K562 (cell line): ENCODE data around the gene CCM2. TPM values are rescaled to one million over a fixed set of nuclear protein-coding genes. Genes with fewer than 3 reads are reported as not detected.
A peak's percentile ranks its signal among the peaks of the same experiment; 100 is the strongest.

Experiments
- EGR1 ChIP-seq: fragments of 450-650 bp; conservative IDR thresholded peaks from 2 replicates; pipeline ENCODE4 v1.6.1; 2017; ENCODE audit warnings: mild to moderate bottlenecking
- GMEB1 ChIP-seq: fragments of 250-450 bp; sonication (Bioruptor Pico); IDR thresholded peaks from 2 replicates; pipeline ENCODE4 v1.4.0; 2020; ENCODE audit warnings: mild to moderate bottlenecking
- HCFC1 ChIP-seq: IDR thresholded peaks from 2 replicates; pipeline ENCODE4 v1.6.1; 2012; ENCODE audit warnings: low read depth, low read length, improper control_type of control experiment
- KHSRP ChIP-seq: fragments of 450-650 bp; IDR thresholded peaks from 2 replicates; pipeline ENCODE4 v1.6.1; 2017
- SIN3A ChIP-seq, 2 experiments: fragments of 150-350 bp in 1 of 2; IDR thresholded peaks; 2 replicates each; pipeline ENCODE4 v1.6.1; 2011 to 2016; ENCODE audit warnings: borderline replicate concordance in 2 of 2, low read depth in 2 of 2, low read length in 2 of 2, mild to moderate bottlenecking in 2 of 2, moderate library complexity in 2 of 2; ENCODE audit not compliant: control insufficient read depth in 1 of 2
- SMAD2 ChIP-seq: fragments of 150-350 bp; IDR thresholded peaks from 2 replicates; pipeline ENCODE4 v1.6.1; 2014; ENCODE audit warnings: low read depth, mild to moderate bottlenecking, low read length
- SNRNP70 ChIP-seq: fragments of 200-400 bp; formaldehyde crosslinking; optimal IDR thresholded peaks from 2 replicates; pipeline ENCODE3; 2017; ENCODE audit warnings: low read depth, low read length
- TFE3 ChIP-seq: fragments of 450-650 bp; formaldehyde crosslinking; IDR thresholded peaks from 2 replicates; pipeline ENCODE4 v1.4.0; 2020; ENCODE audit warnings: mild to moderate bottlenecking, mixed read lengths
- ZBTB17 ChIP-seq: fragments of 450-650 bp; formaldehyde crosslinking; IDR thresholded peaks from 2 replicates; pipeline ENCODE4 v1.4.0; 2020; ENCODE audit warnings: mild to moderate bottlenecking
- ZNF324 ChIP-seq: fragments of 250-450 bp; sonication (Bioruptor Pico); IDR thresholded peaks from 2 replicates; pipeline ENCODE4 v1.4.0; 2020; ENCODE audit warnings: mild to moderate bottlenecking
- ZNF609 ChIP-seq: sonication (generic); formaldehyde crosslinking; IDR thresholded peaks from 2 replicates; pipeline ENCODE4 v1.8.1; 2023; ENCODE audit warnings: missing genetic modification reagents, mild to moderate bottlenecking, borderline replicate concordance
- ZNF696 ChIP-seq: fragments of 250-450 bp; sonication (Bioruptor Pico); conservative IDR thresholded peaks from 2 replicates; pipeline ENCODE4 v1.4.0; 2020; ENCODE audit warnings: mild to moderate bottlenecking, moderate library complexity
- ZNF75A ChIP-seq: fragments of 450-650 bp; formaldehyde crosslinking; IDR thresholded peaks from 2 replicates; pipeline ENCODE4 v1.4.0; 2020; ENCODE audit warnings: mild to moderate bottlenecking
- ZNF76 ChIP-seq: fragments of 250-450 bp; sonication (Bioruptor Pico); IDR thresholded peaks from 2 replicates; pipeline ENCODE4 v1.4.0; 2020; ENCODE audit warnings: mild to moderate bottlenecking, moderate library complexity, borderline replicate concordance
- polyA plus RNA-seq, 8 experiments: library from polyadenylated mRNA; depleted of rRNA in 4 of 8; stranded (reverse) in 5 of 8; unstranded in 3 of 8; fragments of >200 nt; fragmentation: Nextera tagmentation in 2 of 8; fragmentation: Illumina TruSeq in 1 of 8; extraction: Ambion mirVana in 2 of 8; extraction: Trizol in 1 of 8; gene quantifications; 2 replicates each; pipeline versions ENCODE4 v1.2.1 to v1.2.3, GENCODE V29; 2011 to 2014; ENCODE audit warnings: inconsistent platforms in 1 of 8, missing spikeins in 1 of 8
- total RNA-seq, 7 experiments: library from RNA; depleted of rRNA in 6 of 7; stranded (reverse); fragments of >200 nt in 6 of 7; fragmentation: Illumina TruSeq in 2 of 7; extraction: Trizol in 2 of 7; gene quantifications; 2 replicates each; pipeline versions ENCODE4 v1.2.1 to v1.2.3, GENCODE V29; 2011 to 2021; ENCODE audit warnings: low replicate concordance in 1 of 7
- TF ChIP-seq, protein P1 (sequence below): fragments of 450-650 bp; IDR thresholded peaks from 2 replicates; pipeline ENCODE4 v1.6.1; 2016; ENCODE audit warnings: borderline replicate concordance

The CCM2 gene
- total and polyA plus RNA-seq, 9 of the 15 experiments (the other 6 are each of a cell fraction or from before 2014, with no cell fraction given) = 0.41 to 38.6 (median 25.9) TPM

DNA sequence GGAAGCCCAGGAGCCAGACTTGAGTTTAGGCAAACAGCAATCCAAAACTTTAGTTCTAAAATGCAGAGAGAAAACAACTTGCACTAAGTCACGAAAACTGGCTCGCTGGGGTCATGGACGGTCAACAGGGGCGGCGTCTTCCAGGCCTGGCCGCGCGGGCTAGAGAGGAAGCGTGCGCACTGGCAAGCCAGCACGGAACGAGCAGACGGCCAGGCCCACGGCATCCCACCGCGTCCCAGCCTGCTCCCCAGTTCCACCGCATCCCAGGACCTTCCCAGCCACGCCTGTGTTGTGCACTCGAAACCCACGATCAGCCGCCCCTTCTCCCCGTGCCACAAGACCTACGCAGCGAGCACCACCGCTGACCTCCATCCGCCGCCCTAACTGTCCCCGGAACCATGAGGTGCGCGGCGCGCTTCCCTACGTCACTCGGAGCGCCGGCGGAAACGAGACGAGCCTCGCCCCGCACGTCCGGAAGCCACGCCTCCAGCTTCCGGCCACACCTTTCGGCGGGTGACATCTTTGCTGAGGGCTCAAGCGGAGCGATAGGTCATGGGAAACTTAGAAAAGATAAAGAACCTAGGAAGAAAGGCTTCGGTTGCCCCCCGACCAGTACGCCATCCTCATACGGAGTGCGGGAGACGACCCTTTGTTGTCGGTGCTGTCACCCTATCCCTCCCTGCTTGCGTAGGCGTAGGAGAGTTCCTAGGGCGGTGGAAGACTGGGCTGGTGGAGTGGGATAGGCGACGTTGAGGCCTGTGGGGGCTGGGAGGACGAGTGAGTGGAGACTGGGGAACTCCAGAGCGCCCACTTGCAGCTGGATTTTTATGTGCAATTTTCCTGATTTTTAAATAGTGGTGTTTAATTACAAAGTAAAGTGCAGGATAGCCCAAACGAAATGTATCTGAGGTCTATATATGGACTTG, 111.6 kb downstream of the CCM2 start, which contains the start of gene TBRG4 (continued):
- TF ChIP-seq GMEB1 (CRISPR knock-in tag) (peak; percentile 85), SMAD2 (no peak), ZNF696 (CRISPR knock-in tag) (no peak), ZNF75A (CRISPR knock-in tag) (no peak), ZNF324 (no peak), EGR1 (peak; percentile 96), SNRNP70 (no peak), ZBTB17 (CRISPR knock-in tag) (0 out of 2 replicates have a peak, but pooled peaks have one; percentile 41), KHSRP (peak; percentile 85), SIN3A (IDR thresholded peaks at IDR 0.05; ENCODE audit: borderline replicate concordance in 2 of 2, control insufficient read depth in 1 of 2, low read depth in 2 of 2, low read length in 2 of 2) (peak; percentile 90 to 96; a peak in 2 of 4 replicates), TFE3 (CRISPR knock-in tag) (no peak), HCFC1 (peak; percentile 86), ZNF76 (no peak), ZNF609 (no peak)
- TF ChIP-seq, protein P1, sequence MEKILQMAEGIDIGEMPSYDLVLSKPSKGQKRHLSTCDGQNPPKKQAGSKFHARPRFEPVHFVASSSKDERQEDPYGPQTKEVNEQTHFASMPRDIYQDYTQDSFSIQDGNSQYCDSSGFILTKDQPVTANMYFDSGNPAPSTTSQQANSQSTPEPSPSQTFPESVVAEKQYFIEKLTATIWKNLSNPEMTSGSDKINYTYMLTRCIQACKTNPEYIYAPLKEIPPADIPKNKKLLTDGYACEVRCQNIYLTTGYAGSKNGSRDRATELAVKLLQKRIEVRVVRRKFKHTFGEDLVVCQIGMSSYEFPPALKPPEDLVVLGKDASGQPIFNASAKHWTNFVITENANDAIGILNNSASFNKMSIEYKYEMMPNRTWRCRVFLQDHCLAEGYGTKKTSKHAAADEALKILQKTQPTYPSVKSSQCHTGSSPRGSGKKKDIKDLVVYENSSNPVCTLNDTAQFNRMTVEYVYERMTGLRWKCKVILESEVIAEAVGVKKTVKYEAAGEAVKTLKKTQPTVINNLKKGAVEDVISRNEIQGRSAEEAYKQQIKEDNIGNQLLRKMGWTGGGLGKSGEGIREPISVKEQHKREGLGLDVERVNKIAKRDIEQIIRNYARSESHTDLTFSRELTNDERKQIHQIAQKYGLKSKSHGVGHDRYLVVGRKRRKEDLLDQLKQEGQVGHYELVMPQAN = peak; percentile 100
